ENCODE results near the gene CASP7.
A peak's percentile ranks its signal among the peaks of the same experiment; 100 is the strongest.

Gene CASP7

DNA sequence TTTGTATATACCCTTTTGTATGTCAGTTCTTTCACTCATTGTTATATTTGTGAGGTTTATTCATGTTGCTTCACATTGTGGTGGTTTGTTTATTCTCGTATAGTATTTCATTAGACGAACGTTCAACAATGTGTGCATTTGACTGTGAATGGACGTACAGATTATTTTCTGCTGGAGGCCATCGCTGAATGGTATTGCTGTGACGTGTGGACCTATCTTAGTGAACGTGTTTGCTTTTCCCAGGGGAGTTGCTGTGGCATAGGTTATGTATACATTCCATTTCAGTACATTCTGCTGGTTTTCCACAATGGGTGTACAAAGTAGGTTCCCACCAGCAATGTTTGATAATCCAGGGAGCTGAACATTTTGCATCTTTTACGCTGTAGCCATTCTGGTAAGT, 40.7 kb downstream of the CASP7 start:
- DNase-seq (ENCODE audit: low read depth), result no peak
- H3K4me3 ChIP-seq (ENCODE audit: low read length), result no peak overlapping the region
- TF ChIP-seq, protein P1, sequence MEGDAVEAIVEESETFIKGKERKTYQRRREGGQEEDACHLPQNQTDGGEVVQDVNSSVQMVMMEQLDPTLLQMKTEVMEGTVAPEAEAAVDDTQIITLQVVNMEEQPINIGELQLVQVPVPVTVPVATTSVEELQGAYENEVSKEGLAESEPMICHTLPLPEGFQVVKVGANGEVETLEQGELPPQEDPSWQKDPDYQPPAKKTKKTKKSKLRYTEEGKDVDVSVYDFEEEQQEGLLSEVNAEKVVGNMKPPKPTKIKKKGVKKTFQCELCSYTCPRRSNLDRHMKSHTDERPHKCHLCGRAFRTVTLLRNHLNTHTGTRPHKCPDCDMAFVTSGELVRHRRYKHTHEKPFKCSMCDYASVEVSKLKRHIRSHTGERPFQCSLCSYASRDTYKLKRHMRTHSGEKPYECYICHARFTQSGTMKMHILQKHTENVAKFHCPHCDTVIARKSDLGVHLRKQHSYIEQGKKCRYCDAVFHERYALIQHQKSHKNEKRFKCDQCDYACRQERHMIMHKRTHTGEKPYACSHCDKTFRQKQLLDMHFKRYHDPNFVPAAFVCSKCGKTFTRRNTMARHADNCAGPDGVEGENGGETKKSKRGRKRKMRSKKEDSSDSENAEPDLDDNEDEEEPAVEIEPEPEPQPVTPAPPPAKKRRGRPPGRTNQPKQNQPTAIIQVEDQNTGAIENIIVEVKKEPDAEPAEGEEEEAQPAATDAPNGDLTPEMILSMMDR (conservative IDR thresholded peaks at IDR 0.05; ENCODE audit: low read length), result no peak

DNA sequence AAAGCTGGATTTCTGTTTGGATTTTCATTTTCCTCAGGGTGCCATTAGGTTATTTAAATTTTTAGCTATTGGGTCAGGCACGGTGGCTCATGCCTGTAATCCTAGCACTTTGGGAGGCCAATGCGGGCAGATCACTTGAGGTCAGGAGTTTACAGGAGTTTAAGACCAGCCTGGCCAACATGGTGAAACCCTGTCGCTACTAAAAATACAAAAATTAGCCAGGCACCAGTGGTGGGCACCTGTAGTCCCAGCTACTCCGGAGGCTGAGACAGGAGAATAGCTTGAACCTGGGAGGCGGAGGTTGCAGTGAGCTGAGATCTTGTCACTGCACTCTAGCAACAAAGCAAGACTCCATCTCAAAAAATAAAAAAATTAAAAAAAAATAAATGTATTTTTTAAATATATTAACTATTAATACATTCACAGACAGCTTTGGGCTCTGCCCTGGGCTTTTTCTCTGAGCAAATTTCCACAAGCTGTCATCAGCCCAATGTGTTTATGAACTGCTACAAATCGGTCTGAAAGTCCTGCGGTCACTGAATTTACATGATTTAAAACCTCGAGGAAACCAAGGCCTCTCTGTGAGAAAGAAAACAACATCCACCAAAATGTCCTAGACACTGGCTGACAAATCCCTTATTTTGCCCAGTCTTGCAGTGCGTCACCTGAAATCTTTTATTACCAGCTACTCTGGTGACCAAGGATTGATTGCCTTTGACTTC, 52.6 kb downstream of the CASP7 start:
- no peak for DNase-seq (ENCODE audit: low read depth)

DNA sequence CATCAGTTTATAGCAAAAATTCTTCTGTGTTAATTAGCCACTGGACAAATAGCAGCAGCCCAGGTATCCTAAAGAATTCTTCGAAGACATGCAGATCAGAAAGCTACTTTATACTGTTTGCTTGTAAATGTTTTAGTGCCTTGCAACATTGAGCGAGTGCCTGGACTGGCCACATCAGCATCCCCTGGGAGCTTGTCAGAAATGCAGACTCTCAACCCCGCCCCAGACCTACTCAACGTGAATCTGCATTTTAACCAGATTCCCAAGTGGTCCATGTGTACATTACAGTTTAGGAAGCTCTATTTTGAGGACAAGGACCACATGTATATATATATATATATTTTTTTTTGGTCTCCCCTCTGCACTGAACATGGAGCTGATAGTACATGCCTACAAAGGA, 53.3 kb downstream of the CASP7 start:
- no peak overlapping the region for H3K4me3 ChIP-seq (ENCODE audit: low read length)
- TF ChIP-seq, protein P1 (conservative IDR thresholded peaks at IDR 0.05; ENCODE audit: low read length), result no peak
- peak; percentile 11 for DNase-seq (ENCODE audit: low read depth)

More for the DNA sequence above, 52.6 kb downstream of the CASP7 start:
- no peak overlapping the region for H3K4me3 ChIP-seq (ENCODE audit: low read length)
- TF ChIP-seq, protein P1 (conservative IDR thresholded peaks at IDR 0.05; ENCODE audit: low read length), result no peak

DNA sequence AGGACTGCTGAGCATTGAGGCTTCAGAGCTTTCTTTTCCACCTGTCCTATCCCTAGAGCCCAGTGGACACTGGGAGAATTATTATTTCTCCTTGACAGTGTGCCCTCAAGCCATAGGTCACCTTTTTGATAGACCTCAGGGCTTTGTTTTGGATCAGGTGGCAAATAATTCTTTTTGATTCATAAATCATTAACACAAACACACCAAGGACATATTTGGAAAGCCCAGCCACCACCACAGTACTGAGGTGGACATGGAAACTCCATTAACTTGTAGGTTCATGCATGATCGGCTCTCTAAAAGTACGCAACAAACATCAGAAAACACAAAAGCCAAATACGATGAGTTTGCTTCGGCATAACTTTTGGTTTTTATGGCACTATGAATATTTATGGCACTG, 53.9 kb downstream of the CASP7 start:
- H3K4me3 ChIP-seq (ENCODE audit: low read length), result no peak overlapping the region
- TF ChIP-seq, protein P1 (conservative IDR thresholded peaks at IDR 0.05; ENCODE audit: low read length), result no peak
- DNase-seq (ENCODE audit: low read depth), result no peak

DNA sequence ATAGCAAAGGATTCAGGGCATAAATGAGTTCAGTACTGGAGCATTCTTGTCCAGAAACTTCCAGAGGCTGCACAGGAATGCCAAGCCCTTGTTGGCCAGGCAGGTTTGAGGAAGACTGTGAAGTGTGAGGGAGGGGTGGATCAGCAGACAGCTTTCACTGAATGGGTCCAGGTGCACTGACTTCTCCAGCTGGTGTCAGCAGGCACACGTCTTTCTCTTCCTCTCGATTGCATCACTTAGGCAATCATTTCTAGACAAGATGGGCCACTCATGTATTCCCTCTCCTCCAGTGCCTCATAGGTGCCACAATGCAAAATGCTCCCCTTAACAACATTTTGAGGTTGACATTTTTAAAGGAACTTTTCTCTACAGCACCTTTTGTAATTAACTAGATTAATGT, 56.2 kb downstream of the CASP7 start:
- TF ChIP-seq, protein P1 (conservative IDR thresholded peaks at IDR 0.05; ENCODE audit: low read length), result no peak
- H3K4me3 ChIP-seq (ENCODE audit: low read length), result no peak overlapping the region
- DNase-seq (ENCODE audit: low read depth), result no peak

DNA sequence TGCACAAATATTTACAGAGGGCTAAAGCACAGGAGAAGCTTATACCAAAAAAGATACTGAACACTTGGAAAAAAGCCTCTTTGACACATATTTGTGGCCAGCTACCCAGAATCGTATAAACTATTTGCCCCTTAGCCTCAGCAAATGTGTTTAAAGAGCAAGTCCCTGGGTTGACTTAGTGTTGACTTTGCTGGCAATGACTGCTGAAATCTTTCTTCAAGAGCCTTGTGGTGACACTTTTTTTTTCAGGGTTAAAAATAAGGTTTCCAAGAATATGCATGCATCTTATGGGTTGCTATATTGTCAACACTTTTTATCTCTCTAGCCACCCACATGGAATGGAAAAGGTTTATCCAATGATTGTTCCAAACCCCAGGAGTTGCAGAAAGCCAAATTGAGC, 56.9 kb downstream of the CASP7 start:
- no peak overlapping the region for H3K4me3 ChIP-seq (ENCODE audit: low read length)
- TF ChIP-seq, protein P1 (conservative IDR thresholded peaks at IDR 0.05; ENCODE audit: low read length), result no peak
- DNase-seq (ENCODE audit: low read depth), result peak; percentile 40

DNA sequence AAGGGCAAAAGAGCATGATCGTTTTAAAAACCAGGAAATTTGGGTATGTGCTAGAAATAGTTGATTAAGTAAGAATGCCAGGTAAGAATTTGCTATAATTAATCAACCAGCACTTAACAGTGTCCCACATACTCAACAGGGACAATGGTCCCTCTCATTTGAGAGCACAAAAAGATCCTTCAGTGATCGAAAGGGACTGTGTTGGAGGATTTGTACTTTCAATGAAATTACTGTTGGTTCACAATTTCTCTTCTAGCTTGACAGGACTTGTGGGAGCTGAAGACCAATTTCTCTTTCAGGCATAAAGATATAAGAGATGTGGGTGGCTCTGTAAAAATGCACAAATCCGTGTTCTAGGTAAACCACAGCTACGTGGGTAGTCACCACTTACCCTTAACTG, 59.3 kb downstream of the CASP7 start:
- no peak overlapping the region for H3K4me3 ChIP-seq (ENCODE audit: low read length)
- no peak for DNase-seq (ENCODE audit: low read depth)
- TF ChIP-seq, protein P1 (conservative IDR thresholded peaks at IDR 0.05; ENCODE audit: low read length), result no peak
